HG03060 (cell line): ENCODE data around the gene NOL4L.

Experiments
- ATAC-seq: cut with Tn5 transposase; IDR thresholded peaks from one replicate; pipeline ENCODE4 v1.9.1; 2021; ENCODE audit warnings: low read depth, moderate number of reproducible peaks; ENCODE audit not compliant: unreplicated experiment

The NOL4L gene

GRCh38 chr20:32462900-32463641 is 122.1 kb downstream of the NOL4L start:
- ATAC-seq = no peak

GRCh38 chr20:32461836-32462600 is 123.1 kb downstream of the NOL4L start:
- no peak for ATAC-seq

DNA sequence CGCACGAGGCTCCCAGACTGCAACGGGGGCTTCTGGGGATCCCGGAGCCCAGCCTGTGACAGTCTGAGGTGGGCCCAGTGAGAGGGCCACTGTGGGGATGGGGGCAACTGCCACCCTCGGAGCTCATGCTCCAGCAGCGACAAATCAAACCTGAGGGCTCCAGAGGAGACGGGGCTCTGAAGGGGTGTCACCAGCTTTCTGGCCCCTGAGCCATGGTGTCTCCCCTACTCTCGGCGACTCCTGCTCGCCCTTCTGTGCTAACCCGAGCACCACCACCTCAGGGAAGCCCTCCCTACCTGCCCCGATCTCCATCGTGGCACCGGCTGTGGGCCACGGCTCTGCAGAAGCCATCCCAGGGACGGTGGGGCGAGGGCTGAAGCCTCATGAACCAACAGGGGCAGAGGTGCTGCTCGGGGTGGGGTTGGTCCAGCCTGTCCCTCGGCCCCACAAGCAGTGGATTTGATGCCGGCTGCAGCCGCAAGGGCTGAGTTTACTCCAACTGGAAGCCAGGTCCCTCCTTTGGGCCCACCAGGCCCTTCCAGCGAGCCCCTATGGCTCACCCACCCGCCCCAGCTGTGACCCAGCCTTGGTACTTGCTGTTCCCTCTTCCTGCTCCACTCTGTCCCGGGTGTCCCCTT is 124.3 kb downstream of the NOL4L start:
- no peak for ATAC-seq

- no peak for ATAC-seq
Measured at GRCh38 chr20:32460231-32460630, 124.9 kb downstream of the NOL4L start.

DNA sequence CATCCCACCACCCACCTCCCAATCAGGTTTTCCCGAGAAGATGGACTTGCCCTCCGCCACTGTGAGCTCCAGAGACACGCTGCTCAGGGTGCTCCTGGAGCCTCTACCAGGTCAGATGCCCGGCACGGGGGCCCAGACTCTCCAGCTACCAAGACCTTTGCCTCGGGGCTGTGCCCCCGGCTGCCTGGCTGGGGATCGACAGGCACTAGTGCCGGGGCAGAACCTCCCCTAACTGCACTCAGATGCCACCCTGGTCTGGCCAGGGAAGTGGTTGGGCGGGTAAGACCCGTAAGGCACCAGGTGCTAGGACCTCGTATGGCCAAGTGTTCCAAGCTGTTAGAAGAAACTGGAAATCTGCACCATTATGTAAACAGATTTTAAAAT is 126.3 kb downstream of the NOL4L start:
- ATAC-seq = no peak

GRCh38 chr20:32458061-32458836 is 126.9 kb downstream of the NOL4L start:
- no peak for ATAC-seq

GRCh38 chr20:32457479-32457986 is 127.6 kb downstream of the NOL4L start:
- no peak for ATAC-seq

DNA sequence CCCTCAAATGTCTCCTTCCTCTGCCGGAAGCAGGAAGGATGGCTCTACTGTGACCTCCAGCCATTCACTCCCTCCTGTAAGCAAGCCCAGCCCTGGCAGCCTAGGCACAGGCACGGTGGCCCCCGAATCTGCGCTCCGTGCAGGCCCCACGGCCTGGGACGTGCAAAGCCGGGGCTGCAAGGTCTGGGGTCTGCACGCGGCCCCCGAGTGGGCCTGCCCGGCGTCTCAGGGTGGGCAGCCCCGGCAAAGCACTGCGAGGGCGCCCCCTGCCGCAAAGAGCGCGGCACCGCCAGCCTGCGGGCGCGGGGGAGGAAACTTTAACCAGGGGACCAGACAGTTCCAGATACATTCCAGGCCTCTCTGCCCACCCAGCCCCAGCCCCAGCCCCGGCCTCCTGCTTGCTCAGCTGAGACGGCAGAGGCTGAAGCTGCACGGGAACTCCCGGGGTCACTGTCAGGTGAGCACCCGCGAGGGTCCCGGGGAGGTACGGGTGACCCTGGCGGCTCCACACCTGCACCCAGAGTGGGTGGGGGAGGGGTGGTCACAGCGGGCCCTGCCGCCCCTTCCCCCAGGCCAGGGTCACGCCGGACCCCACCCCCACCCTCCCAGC is 128.2 kb downstream of the NOL4L start:
- no peak for ATAC-seq

- no peak for ATAC-seq
Measured at GRCh38 chr20:32455901-32456701, 129.0 kb downstream of the NOL4L start.

DNA sequence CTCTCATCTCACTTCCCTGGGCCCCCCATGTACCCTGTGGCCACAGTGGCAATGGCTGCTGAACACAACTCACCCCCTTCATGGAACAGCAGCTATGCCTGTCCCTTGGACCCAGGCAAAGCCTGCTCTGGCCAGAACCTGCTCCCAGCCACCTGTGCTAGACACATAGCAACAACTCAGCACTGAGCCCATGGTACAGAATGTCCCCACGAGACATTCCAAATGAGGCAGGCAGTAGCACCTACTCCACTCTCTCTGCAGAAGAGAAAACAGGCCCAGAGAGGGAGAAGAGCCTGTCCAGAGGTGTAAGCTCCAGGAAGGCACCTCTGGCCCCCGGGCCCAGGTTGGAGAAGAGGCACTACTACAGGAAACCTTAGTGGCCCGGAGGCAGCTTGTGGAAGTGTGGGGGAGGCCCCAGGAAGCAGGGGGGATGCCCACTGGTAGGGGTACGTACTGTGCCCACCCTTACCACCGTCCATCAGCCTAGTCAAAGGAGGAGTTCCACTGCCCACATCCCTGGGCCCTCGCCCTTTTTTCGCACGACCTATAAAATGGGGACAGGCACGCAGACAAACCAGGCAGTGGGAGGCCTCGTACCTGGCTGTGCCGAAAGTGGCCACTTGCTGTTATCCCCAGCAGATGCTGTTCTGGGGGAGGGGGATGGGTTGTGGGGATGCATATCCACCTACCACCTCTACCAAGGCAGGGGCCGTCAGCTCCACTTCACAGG is 129.8 kb downstream of the NOL4L start:
- ATAC-seq = no peak

DNA sequence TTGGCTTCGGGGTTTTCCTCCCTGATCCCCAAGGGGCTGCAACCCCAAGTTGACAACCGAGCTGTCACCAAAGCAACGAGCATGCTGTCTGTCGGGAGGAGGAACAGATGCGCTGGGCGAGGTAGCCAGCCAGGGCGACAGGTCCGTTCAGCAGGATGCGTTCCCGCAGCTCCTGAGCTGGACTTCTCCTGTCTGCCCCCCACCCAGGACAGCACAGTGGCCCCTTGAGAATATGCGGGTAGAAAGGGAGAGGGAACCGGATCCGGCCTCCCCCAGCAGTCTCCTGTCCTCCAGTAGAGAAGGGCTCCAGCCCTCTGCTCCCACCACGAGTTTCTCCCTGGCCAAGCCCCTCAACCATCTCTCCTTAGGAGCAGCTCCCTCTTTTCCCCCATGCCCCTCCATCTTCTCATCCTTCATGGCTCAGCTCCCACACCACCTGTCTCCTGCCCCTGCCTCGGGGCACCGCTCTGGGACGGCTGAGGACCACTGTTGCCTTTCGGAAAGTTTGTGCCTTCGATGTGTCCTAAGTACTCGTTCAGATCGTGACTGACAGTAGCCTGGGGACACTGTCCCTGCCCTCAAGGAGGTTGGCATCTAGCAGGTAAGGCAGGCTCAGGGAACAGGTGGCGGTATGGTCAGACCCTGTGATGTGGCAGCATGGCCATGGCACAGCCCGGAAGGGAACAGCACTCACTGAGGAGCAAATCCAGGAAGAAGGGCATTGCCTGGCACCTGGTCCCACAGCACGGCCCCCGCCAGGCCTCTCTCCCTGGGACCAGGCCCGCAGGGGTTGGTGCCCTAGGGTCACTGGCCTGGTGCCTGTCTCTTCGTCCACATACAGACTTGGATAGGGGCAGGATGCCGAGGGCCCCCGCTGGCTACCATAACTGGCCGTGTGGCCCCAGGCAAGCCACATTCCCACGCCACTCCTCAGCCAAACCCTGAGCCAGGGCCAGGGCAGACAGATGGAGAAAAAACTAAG is 130.7 kb downstream of the NOL4L start:
- no peak for ATAC-seq

- ATAC-seq = no peak
Measured at GRCh38 chr20:32453467-32454163, 131.5 kb downstream of the NOL4L start.

- no peak for ATAC-seq
Measured at GRCh38 chr20:32452776-32453466, 132.2 kb downstream of the NOL4L start.

- no peak for ATAC-seq
Measured at GRCh38 chr20:32451682-32452461, 133.3 kb downstream of the NOL4L start.

DNA sequence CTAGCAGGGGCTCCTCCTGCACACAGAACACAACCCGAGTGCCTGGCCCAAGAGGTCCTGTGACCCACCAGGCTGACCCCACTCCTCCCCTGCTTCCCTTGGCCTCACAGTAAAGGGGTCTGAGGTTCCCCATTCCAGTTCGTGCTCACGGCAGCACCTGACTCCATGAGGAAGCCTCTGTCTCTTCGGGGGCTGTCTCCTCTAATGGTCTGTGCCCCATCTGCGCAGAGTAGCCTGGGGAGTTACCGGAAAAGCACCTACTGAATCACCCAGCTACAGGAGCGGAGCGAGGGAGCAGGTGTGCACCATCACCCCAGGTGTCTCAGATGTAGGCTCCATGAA is 133.8 kb downstream of the NOL4L start:
- no peak for ATAC-seq
